ENCODE data around the gene KMT2B. TPM values are rescaled to one million over a fixed set of nuclear protein-coding genes. Genes with fewer than 3 reads are reported as not detected.

Gene KMT2B
- total RNA-seq, 1 donor = 6.5 TPM

GRCh38 chr19:35733180-35734125 lies 15.7 kb downstream of the KMT2B start:
- H3K27ac ChIP-seq (ENCODE audit: low read depth, low read length) = no peak overlapping the region
- H3K27me3 ChIP-seq (ENCODE audit: insufficient read depth, low read length) = no peaks in the 10 kb centered on the region
- DNase-seq (ENCODE audit: insufficient read length, low spot score, missing footprints) = peak; percentile 87
- TF ChIP-seq CTCF (IDR thresholded peaks at IDR 0.05; ENCODE audit: extremely low read depth, low read depth, low read length) = no peak
- no peaks in the 10 kb centered on the region for H3K79me2 ChIP-seq (ENCODE audit: insufficient read depth, low read length)
- H4K20me1 ChIP-seq (ENCODE audit: insufficient read depth, low read length) = peaks cover 7% of the 10 kb centered on the region
- H3K36me3 ChIP-seq (ENCODE audit: insufficient read depth, low read length) = peaks cover 70% of the 10 kb centered on the region
- no peaks in the 10 kb centered on the region for H3K9me3 ChIP-seq (ENCODE audit: low read depth, low read length)
- no peaks in the 10 kb centered on the region for H3K4me1 ChIP-seq (ENCODE audit: insufficient read depth, low read length)
- no peak overlapping the region for H3K4me3 ChIP-seq (ENCODE audit: insufficient read depth, low read length)
- H2AFZ ChIP-seq (ENCODE audit: low read length) = no peak overlapping the region
- no peak overlapping the region for H3K4me2 ChIP-seq (ENCODE audit: insufficient read depth, low read length)

- Histone ChIP-seq H4K20me1 (ENCODE audit: insufficient read depth, low read length) (peaks cover 7% of the 10 kb centered on the region), H3K36me3 (ENCODE audit: insufficient read depth, low read length) (peaks cover 69% of the 10 kb centered on the region)
- TF ChIP-seq CTCF (IDR thresholded peaks at IDR 0.05; ENCODE audit: extremely low read depth, low read depth, low read length) = no peak
Observed at GRCh38 chr19:35734273-35734672, 16.5 kb downstream of the KMT2B start.

GRCh38 chr19:35734889-35735288 lies 17.1 kb downstream of the KMT2B start:
- Histone ChIP-seq H3K27ac (ENCODE audit: low read depth, low read length) (no peak overlapping the region), H4K20me1 (ENCODE audit: insufficient read depth, low read length) (peaks cover 7% of the 10 kb centered on the region), H3K4me1 (ENCODE audit: insufficient read depth, low read length) (no peaks in the 10 kb centered on the region), H3K4me3 (ENCODE audit: insufficient read depth, low read length) (no peak overlapping the region), H3K9me3 (ENCODE audit: low read depth, low read length) (no peaks in the 10 kb centered on the region), H3K36me3 (ENCODE audit: insufficient read depth, low read length) (peaks cover 63% of the 10 kb centered on the region), H3K79me2 (ENCODE audit: insufficient read depth, low read length) (no peaks in the 10 kb centered on the region), H3K27me3 (ENCODE audit: insufficient read depth, low read length) (no peaks in the 10 kb centered on the region), H2AFZ (ENCODE audit: low read length) (no peak overlapping the region), H3K4me2 (ENCODE audit: insufficient read depth, low read length) (no peak overlapping the region)
- DNase-seq (ENCODE audit: insufficient read length, low spot score, missing footprints) = peak; percentile 51
- TF ChIP-seq CTCF (IDR thresholded peaks at IDR 0.05; ENCODE audit: extremely low read depth, low read depth, low read length) = no peak

More at GRCh38 chr19:35734273-35734672, 16.5 kb downstream of the KMT2B start:
- no peaks in the 10 kb centered on the region for H3K27me3 ChIP-seq (ENCODE audit: insufficient read depth, low read length)
- no peak overlapping the region for H3K4me3 ChIP-seq (ENCODE audit: insufficient read depth, low read length)
- H3K4me1 ChIP-seq (ENCODE audit: insufficient read depth, low read length) = no peaks in the 10 kb centered on the region
- no peak overlapping the region for H3K27ac ChIP-seq (ENCODE audit: low read depth, low read length)
- peak; percentile 14 for DNase-seq (ENCODE audit: insufficient read length, low spot score, missing footprints)
- H3K79me2 ChIP-seq (ENCODE audit: insufficient read depth, low read length) = no peaks in the 10 kb centered on the region
- no peak overlapping the region for H3K4me2 ChIP-seq (ENCODE audit: insufficient read depth, low read length)
- no peaks in the 10 kb centered on the region for H3K9me3 ChIP-seq (ENCODE audit: low read depth, low read length)
- no peak overlapping the region for H2AFZ ChIP-seq (ENCODE audit: low read length)
